ENCODE results near the gene SORCS2. TPM values are rescaled to one million over a fixed set of nuclear protein-coding genes. Genes with fewer than 3 reads are reported as not detected.

The SORCS2 gene
- total RNA-seq, 1 donor from 2014 or later = 13.4 TPM

- Mint-ChIP-seq H3K4me1 (ENCODE audit: unreplicated experiment) (peaks cover 19% of the 10 kb centered on the region), H3K36me3 (peaks cover 37% of the 10 kb centered on the region)
Measured at GRCh38 chr4:7781993-7782392, 589.7 kb downstream of the SORCS2 start.

DNA sequence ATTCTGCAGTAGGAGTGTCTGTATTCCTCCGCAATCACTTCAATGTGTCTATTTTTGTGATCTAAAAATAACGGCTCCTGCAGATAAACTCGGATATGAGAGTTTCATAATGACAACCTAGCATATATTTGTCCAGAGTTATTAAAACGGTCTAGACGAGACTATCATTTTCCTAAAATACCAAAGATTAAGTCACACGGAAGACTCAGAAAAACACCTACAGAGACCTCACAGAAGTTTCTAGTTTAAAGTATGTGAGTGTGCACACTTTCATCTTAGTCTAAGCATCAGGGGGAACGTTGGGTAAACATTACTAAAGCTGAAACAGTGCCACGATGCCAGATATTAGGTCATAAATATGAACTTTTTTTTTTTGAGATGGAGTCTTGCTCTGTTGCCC, 590.4 kb downstream of the SORCS2 start:
- no peak for DNase-seq (ENCODE audit: extremely low spot score, unreplicated experiment)
- Mint-ChIP-seq H3K4me1 (ENCODE audit: unreplicated experiment) (peaks cover 19% of the 10 kb centered on the region), H3K36me3 (peaks cover 33% of the 10 kb centered on the region), H3K27me3 (no peaks in the 10 kb centered on the region), H3K27ac (no peak overlapping the region), H3K4me3 (no peak overlapping the region), H3K9me3 (no peaks in the 10 kb centered on the region)
- TF ChIP-seq, protein P1, sequence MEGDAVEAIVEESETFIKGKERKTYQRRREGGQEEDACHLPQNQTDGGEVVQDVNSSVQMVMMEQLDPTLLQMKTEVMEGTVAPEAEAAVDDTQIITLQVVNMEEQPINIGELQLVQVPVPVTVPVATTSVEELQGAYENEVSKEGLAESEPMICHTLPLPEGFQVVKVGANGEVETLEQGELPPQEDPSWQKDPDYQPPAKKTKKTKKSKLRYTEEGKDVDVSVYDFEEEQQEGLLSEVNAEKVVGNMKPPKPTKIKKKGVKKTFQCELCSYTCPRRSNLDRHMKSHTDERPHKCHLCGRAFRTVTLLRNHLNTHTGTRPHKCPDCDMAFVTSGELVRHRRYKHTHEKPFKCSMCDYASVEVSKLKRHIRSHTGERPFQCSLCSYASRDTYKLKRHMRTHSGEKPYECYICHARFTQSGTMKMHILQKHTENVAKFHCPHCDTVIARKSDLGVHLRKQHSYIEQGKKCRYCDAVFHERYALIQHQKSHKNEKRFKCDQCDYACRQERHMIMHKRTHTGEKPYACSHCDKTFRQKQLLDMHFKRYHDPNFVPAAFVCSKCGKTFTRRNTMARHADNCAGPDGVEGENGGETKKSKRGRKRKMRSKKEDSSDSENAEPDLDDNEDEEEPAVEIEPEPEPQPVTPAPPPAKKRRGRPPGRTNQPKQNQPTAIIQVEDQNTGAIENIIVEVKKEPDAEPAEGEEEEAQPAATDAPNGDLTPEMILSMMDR (conservative IDR thresholded peaks at IDR 0.05) = no peak

More at GRCh38 chr4:7781993-7782392, 589.7 kb downstream of the SORCS2 start:
- TF ChIP-seq, protein P1 (conservative IDR thresholded peaks at IDR 0.05) = no peak
- H3K27me3 Mint-ChIP-seq = no peaks in the 10 kb centered on the region
- no peak for DNase-seq (ENCODE audit: extremely low spot score, unreplicated experiment)
- no peak overlapping the region for H3K27ac Mint-ChIP-seq
- no peaks in the 10 kb centered on the region for H3K9me3 Mint-ChIP-seq
- no peak overlapping the region for H3K4me3 Mint-ChIP-seq

DNA sequence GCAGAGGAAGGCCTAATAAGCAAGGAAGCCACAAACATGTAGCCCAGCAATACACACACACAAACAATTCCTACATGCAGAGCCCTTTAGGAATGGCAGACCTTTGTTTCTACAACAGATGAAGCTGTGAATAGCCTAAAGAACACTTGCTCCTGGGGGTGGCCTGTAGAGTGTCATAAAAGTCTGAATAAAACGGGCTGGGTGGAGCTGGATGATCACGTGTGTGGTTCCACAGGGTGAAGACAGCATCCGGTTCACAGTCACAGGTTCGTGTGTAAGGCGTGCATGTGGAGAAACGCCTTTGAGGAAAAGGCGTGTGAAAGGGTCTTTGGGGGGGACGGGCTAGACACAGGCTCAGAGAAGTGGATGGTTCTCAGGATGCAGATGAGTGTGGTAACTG, 591.2 kb downstream of the SORCS2 start:
- Mint-ChIP-seq H3K27ac (no peak overlapping the region), H3K4me3 (no peak overlapping the region), H3K27me3 (no peaks in the 10 kb centered on the region), H3K9me3 (no peaks in the 10 kb centered on the region), H3K36me3 (peaks cover 27% of the 10 kb centered on the region), H3K4me1 (ENCODE audit: unreplicated experiment) (peaks cover 19% of the 10 kb centered on the region)
- TF ChIP-seq, protein P1 (conservative IDR thresholded peaks at IDR 0.05) = no peak
- DNase-seq (ENCODE audit: extremely low spot score, unreplicated experiment) = no peak

GRCh38 chr4:7784131-7784870, 592.0 kb downstream of the SORCS2 start:
- peaks cover 12% of the 10 kb centered on the region for H3K4me1 Mint-ChIP-seq (ENCODE audit: unreplicated experiment)
- H3K9me3 Mint-ChIP-seq = no peaks in the 10 kb centered on the region
- no peak for DNase-seq (ENCODE audit: extremely low spot score, unreplicated experiment)
- H3K27ac Mint-ChIP-seq = no peak overlapping the region
- peaks cover 27% of the 10 kb centered on the region for H3K36me3 Mint-ChIP-seq
- H3K4me3 Mint-ChIP-seq = no peak overlapping the region
- no peaks in the 10 kb centered on the region for H3K27me3 Mint-ChIP-seq
- TF ChIP-seq, protein P1 (conservative IDR thresholded peaks at IDR 0.05) = no peak

- Mint-ChIP-seq H3K27ac (no peak overlapping the region), H3K36me3 (peaks cover 27% of the 10 kb centered on the region), H3K9me3 (no peaks in the 10 kb centered on the region), H3K4me3 (no peak overlapping the region), H3K4me1 (ENCODE audit: unreplicated experiment) (peaks cover 5% of the 10 kb centered on the region), H3K27me3 (no peaks in the 10 kb centered on the region)
- TF ChIP-seq, protein P1 (conservative IDR thresholded peaks at IDR 0.05) = no peak
- DNase-seq (ENCODE audit: extremely low spot score, unreplicated experiment) = no peak
Measured at GRCh38 chr4:7785017-7785416, 592.7 kb downstream of the SORCS2 start.
